ENCODE data around the gene PSEN1.

Gene PSEN1

GRCh38 chr14:73253323-73253610 lies 117.0 kb downstream of the PSEN1 start:
- DNase-seq: no peak
- TF ChIP-seq GATA1 (IDR thresholded peaks at IDR 0.05; ENCODE audit: low read depth, low read length) (no peak), POLR2A (IDR thresholded peaks at IDR 0.05; ENCODE audit: low read length) (no peak)

- no peak for TF ChIP-seq POLR2A (IDR thresholded peaks at IDR 0.05; ENCODE audit: low read length)
- TF ChIP-seq GATA1 (IDR thresholded peaks at IDR 0.05; ENCODE audit: low read depth, low read length): no peak
Measured at GRCh38 chr14:73253721-73254120, 117.4 kb downstream of the PSEN1 start.

GRCh38 chr14:73254247-73255004 lies 118.1 kb downstream of the PSEN1 start:
- DNase-seq: no peak
- TF ChIP-seq GATA1 (IDR thresholded peaks at IDR 0.05; ENCODE audit: low read depth, low read length) (no peak), POLR2A (IDR thresholded peaks at IDR 0.05; ENCODE audit: low read length) (no peak)

More at GRCh38 chr14:73253721-73254120, 117.4 kb downstream of the PSEN1 start:
- DNase-seq: no peak

- TF ChIP-seq GATA1 (IDR thresholded peaks at IDR 0.05; ENCODE audit: low read depth, low read length): no peak
- no peak for DNase-seq
Measured at GRCh38 chr14:73255005-73255400, 118.7 kb downstream of the PSEN1 start.

- DNase-seq: no peak
- TF ChIP-seq POLR2A (IDR thresholded peaks at IDR 0.05; ENCODE audit: low read length): no peak
- TF ChIP-seq GATA1 (IDR thresholded peaks at IDR 0.05; ENCODE audit: low read depth, low read length): no peak
Measured at GRCh38 chr14:73255693-73256225, 119.5 kb downstream of the PSEN1 start.

GRCh38 chr14:73258076-73258475 lies 121.8 kb downstream of the PSEN1 start:
- TF ChIP-seq POLR2A (IDR thresholded peaks at IDR 0.05; ENCODE audit: low read length): no peak
- TF ChIP-seq GATA1 (IDR thresholded peaks at IDR 0.05; ENCODE audit: low read depth, low read length): no peak
- no peak for DNase-seq

GRCh38 chr14:73258845-73259611 lies 122.7 kb downstream of the PSEN1 start:
- no peak for DNase-seq
- no peak for TF ChIP-seq GATA1 (IDR thresholded peaks at IDR 0.05; ENCODE audit: low read depth, low read length)
- no peak for TF ChIP-seq POLR2A (IDR thresholded peaks at IDR 0.05; ENCODE audit: low read length)

- no peak for TF ChIP-seq GATA1 (IDR thresholded peaks at IDR 0.05; ENCODE audit: low read depth, low read length)
- no peak for TF ChIP-seq POLR2A (IDR thresholded peaks at IDR 0.05; ENCODE audit: low read length)
- DNase-seq: no peak
Measured at GRCh38 chr14:73259837-73260236, 123.5 kb downstream of the PSEN1 start.

GRCh38 chr14:73260574-73260973 lies 124.3 kb downstream of the PSEN1 start:
- no peak for DNase-seq
- TF ChIP-seq GATA1 (IDR thresholded peaks at IDR 0.05; ENCODE audit: low read depth, low read length): no peak
- no peak for TF ChIP-seq POLR2A (IDR thresholded peaks at IDR 0.05; ENCODE audit: low read length)

GRCh38 chr14:73261075-73261474 lies 124.8 kb downstream of the PSEN1 start:
- TF ChIP-seq POLR2A (IDR thresholded peaks at IDR 0.05; ENCODE audit: low read length): no peak
- no peak for TF ChIP-seq GATA1 (IDR thresholded peaks at IDR 0.05; ENCODE audit: low read depth, low read length)
- DNase-seq: no peak

- TF ChIP-seq GATA1 (IDR thresholded peaks at IDR 0.05; ENCODE audit: low read depth, low read length) (no peak), POLR2A (IDR thresholded peaks at IDR 0.05; ENCODE audit: low read length) (no peak)
- no peak for DNase-seq
Measured at GRCh38 chr14:73261520-73262426, 125.5 kb downstream of the PSEN1 start.

- no peak for DNase-seq
- TF ChIP-seq POLR2A (IDR thresholded peaks at IDR 0.05; ENCODE audit: low read length) (no peak), GATA1 (IDR thresholded peaks at IDR 0.05; ENCODE audit: low read depth, low read length) (no peak)
Measured at GRCh38 chr14:73262427-73263183, 126.3 kb downstream of the PSEN1 start.

GRCh38 chr14:73263606-73264005 lies 127.3 kb downstream of the PSEN1 start:
- no peak for TF ChIP-seq GATA1 (IDR thresholded peaks at IDR 0.05; ENCODE audit: low read depth, low read length)
- DNase-seq: no peak

Data from erythroblast (primary cell).